Measurements from ENCODE around the gene SPATA16.

The SPATA16 gene

GRCh38 chr3:173028351-173028750, 112.7 kb downstream of the SPATA16 start:
- H2AFZ ChIP-seq (ENCODE audit: low read depth, low read length): no peak overlapping the region
- no peaks in the 10 kb centered on the region for H3K4me1 ChIP-seq (ENCODE audit: insufficient read depth, low read length)
- H3K79me2 ChIP-seq (ENCODE audit: insufficient read depth, low read length): no peaks in the 10 kb centered on the region
- H3K4me3 ChIP-seq (ENCODE audit: low read depth in 1 of 2, low read length in 2 of 2): no peak overlapping the region
- H4K20me1 ChIP-seq (ENCODE audit: insufficient read depth, low read length): no peaks in the 10 kb centered on the region
- H3K4me2 ChIP-seq (ENCODE audit: insufficient read depth, low read length): no peak overlapping the region
- no peak for ATAC-seq (ENCODE audit: insufficient read depth, low read depth)
- TF ChIP-seq CTCF (IDR thresholded peaks at IDR 0.05; ENCODE audit: borderline replicate concordance, extremely low read depth, low read length, poor library complexity, severe bottlenecking) (no peak), EZH2 (IDR thresholded peaks at IDR 0.05; ENCODE audit: borderline replicate concordance, low read depth, low read length, severe bottlenecking) (no peak)
- H3K9ac ChIP-seq (ENCODE audit: low read depth, low read length): no peak overlapping the region
- DNase-seq: no peak
- no peaks in the 10 kb centered on the region for H3K9me3 ChIP-seq (ENCODE audit: insufficient read depth, low read length, severe bottlenecking)
- H3K27ac ChIP-seq (ENCODE audit: low read length): no peak overlapping the region
- peaks cover 2% of the 10 kb centered on the region for H3K27me3 ChIP-seq (ENCODE audit: insufficient read depth, low read length, poor library complexity)
- no peaks in the 10 kb centered on the region for H3K36me3 ChIP-seq (ENCODE audit: insufficient read depth, low read length)

- DNase-seq: no peak
- H3K4me3 ChIP-seq (ENCODE audit: low read depth in 1 of 2, low read length in 2 of 2): no peak overlapping the region
- H3K27ac ChIP-seq (ENCODE audit: low read length): no peak overlapping the region
- TF ChIP-seq CTCF (IDR thresholded peaks at IDR 0.05; ENCODE audit: borderline replicate concordance, extremely low read depth, low read length, poor library complexity, severe bottlenecking): no peak
- TF ChIP-seq EZH2 (IDR thresholded peaks at IDR 0.05; ENCODE audit: borderline replicate concordance, low read depth, low read length, severe bottlenecking): no peak
- no peak overlapping the region for H2AFZ ChIP-seq (ENCODE audit: low read depth, low read length)
- H4K20me1 ChIP-seq (ENCODE audit: insufficient read depth, low read length): no peaks in the 10 kb centered on the region
- H3K4me1 ChIP-seq (ENCODE audit: insufficient read depth, low read length): no peaks in the 10 kb centered on the region
- H3K4me2 ChIP-seq (ENCODE audit: insufficient read depth, low read length): no peak overlapping the region
- H3K9ac ChIP-seq (ENCODE audit: low read depth, low read length): no peak overlapping the region
- no peak for ATAC-seq (ENCODE audit: insufficient read depth, low read depth)
- H3K27me3 ChIP-seq (ENCODE audit: insufficient read depth, low read length, poor library complexity): peaks cover 2% of the 10 kb centered on the region
- H3K36me3 ChIP-seq (ENCODE audit: insufficient read depth, low read length): no peaks in the 10 kb centered on the region
- H3K9me3 ChIP-seq (ENCODE audit: insufficient read depth, low read length, severe bottlenecking): no peaks in the 10 kb centered on the region
- H3K79me2 ChIP-seq (ENCODE audit: insufficient read depth, low read length): no peaks in the 10 kb centered on the region
Measured at GRCh38 chr3:173027429-173027828, 113.6 kb downstream of the SPATA16 start.

- Histone ChIP-seq H2AFZ (ENCODE audit: low read depth, low read length) (no peak overlapping the region), H3K27me3 (ENCODE audit: insufficient read depth, low read length, poor library complexity) (peaks cover 2% of the 10 kb centered on the region), H3K9ac (ENCODE audit: low read depth, low read length) (no peak overlapping the region), H3K27ac (ENCODE audit: low read length) (no peak overlapping the region), H4K20me1 (ENCODE audit: insufficient read depth, low read length) (no peaks in the 10 kb centered on the region), H3K36me3 (ENCODE audit: insufficient read depth, low read length) (no peaks in the 10 kb centered on the region), H3K79me2 (ENCODE audit: insufficient read depth, low read length) (no peaks in the 10 kb centered on the region), H3K4me2 (ENCODE audit: insufficient read depth, low read length) (no peak overlapping the region), H3K4me3 (ENCODE audit: low read depth in 1 of 2, low read length in 2 of 2) (no peak overlapping the region), H3K4me1 (ENCODE audit: insufficient read depth, low read length) (no peaks in the 10 kb centered on the region), H3K9me3 (ENCODE audit: insufficient read depth, low read length, severe bottlenecking) (no peaks in the 10 kb centered on the region)
- ATAC-seq (ENCODE audit: insufficient read depth, low read depth) (no peak), DNase-seq (no peak)
- TF ChIP-seq EZH2 (IDR thresholded peaks at IDR 0.05; ENCODE audit: borderline replicate concordance, low read depth, low read length, severe bottlenecking) (no peak), CTCF (IDR thresholded peaks at IDR 0.05; ENCODE audit: borderline replicate concordance, extremely low read depth, low read length, poor library complexity, severe bottlenecking) (no peak)
Measured at GRCh38 chr3:173025941-173026340, 115.1 kb downstream of the SPATA16 start.
